Thymus (tissue), 14 donors: ENCODE data around the gene EVPLL. TPM values are rescaled to one million over a fixed set of nuclear protein-coding genes. Genes with fewer than 3 reads are reported as not detected.
A peak's percentile ranks its signal among the peaks of the same experiment; 100 is the strongest.
"Not testable (repeated sequence)": the region's sequence is repeated elsewhere in the genome, so short reads cannot be mapped to it uniquely, and the experiment has no call there.

Experiments used
- DNase-seq, 9 donors: peaks; one replicate each; pipeline ENCODE4 v3.0.0-alpha.2; 2013; ENCODE audit warnings: low spot score in 9 of 9, low read depth in 6 of 9, missing footprints in 1 of 9
- H3K27ac ChIP-seq, 2 donors: one replicate each; pipeline ENCODE4 v1.5.1; 2013; ENCODE audit warnings: control low read depth in 1 of 2, low read depth in 1 of 2, low read length in 1 of 2, mild to moderate bottlenecking in 1 of 2, moderate library complexity in 1 of 2
- H3K27me3 ChIP-seq, 2 donors: one replicate each; pipeline ENCODE4 v1.5.1; 2013; ENCODE audit warnings: low read length in 1 of 2; ENCODE audit not compliant: control insufficient read depth in 2 of 2, insufficient read depth in 1 of 2
- H3K36me3 ChIP-seq, 2 donors: one replicate each; pipeline ENCODE4 v1.5.1; 2013; ENCODE audit warnings: low read length in 1 of 2, mild to moderate bottlenecking in 1 of 2, moderate library complexity in 1 of 2; ENCODE audit not compliant: control insufficient read depth in 2 of 2, insufficient read depth in 2 of 2
- H3K4me1 ChIP-seq, 2 donors: one replicate each; pipeline ENCODE4 v1.5.1; 2013; ENCODE audit warnings: low read length in 2 of 2; ENCODE audit not compliant: control insufficient read depth in 2 of 2, insufficient read depth in 2 of 2
- H3K4me3 ChIP-seq, 2 donors: one replicate each; pipeline ENCODE4 v1.5.1; 2013; ENCODE audit warnings: low read length in 2 of 2, control low read depth in 1 of 2, mild to moderate bottlenecking in 1 of 2
- H3K9me3 ChIP-seq, 2 donors: one replicate each; pipeline ENCODE4 v1.5.1; 2013; ENCODE audit warnings: low read length in 1 of 2, mild to moderate bottlenecking in 1 of 2; ENCODE audit not compliant: control insufficient read depth in 2 of 2, insufficient read depth in 1 of 2
- WGBS: extraction: QIAGEN DNeasy Blood & Tissue Kit; methylation state at CpG from one replicate; pipeline ENCODE4 v1.1.7; 2013; 5-methylcytosine and 5-hydroxymethylcytosine counted together
- long read RNA-seq, 10 donors: transcript quantifications; one replicate each; lab custom pipeline, GENCODE V29; 2026
- polyA plus RNA-seq: library from polyadenylated mRNA; stranded (reverse); fragments of 200-250 nt; gene quantifications from one replicate; pipeline ENCODE4 v1.2.3, GENCODE V29; 2013
- total RNA-seq: library from RNA; stranded (reverse); fragments of 120-200 nt; gene quantifications from one replicate; pipeline ENCODE4 v1.2.4, GENCODE V29; 2013
- donor health status: healthy.

Gene EVPLL
- total RNA-seq (4.3 TPM), polyA plus RNA-seq (0.25 TPM)
- long read RNA-seq, donor 1, result 0 reads
- long read RNA-seq, donor 2, result 0 reads
- long read RNA-seq, donor 3, partial matches to known transcripts, result 9 of 9 reads
- long read RNA-seq, donor 3, other reads (novel, unspliced or antisense), result 0 of 9 reads
- long read RNA-seq, donor 4, result 0 reads
- long read RNA-seq, donor 5, partial matches to known transcripts, result 16 of 16 reads
- long read RNA-seq, donor 5, other reads (novel, unspliced or antisense), result 0 of 16 reads
- long read RNA-seq, donor 6, result 0 reads
- long read RNA-seq, donor 7, partial matches to known transcripts, result 8 of 8 reads
- long read RNA-seq, donor 7, other reads (novel, unspliced or antisense), result 0 of 8 reads
- long read RNA-seq, donor 8, result 0 reads
- long read RNA-seq, donor 9, result 0 reads
- long read RNA-seq, donor 10, result 0 reads

DNA sequence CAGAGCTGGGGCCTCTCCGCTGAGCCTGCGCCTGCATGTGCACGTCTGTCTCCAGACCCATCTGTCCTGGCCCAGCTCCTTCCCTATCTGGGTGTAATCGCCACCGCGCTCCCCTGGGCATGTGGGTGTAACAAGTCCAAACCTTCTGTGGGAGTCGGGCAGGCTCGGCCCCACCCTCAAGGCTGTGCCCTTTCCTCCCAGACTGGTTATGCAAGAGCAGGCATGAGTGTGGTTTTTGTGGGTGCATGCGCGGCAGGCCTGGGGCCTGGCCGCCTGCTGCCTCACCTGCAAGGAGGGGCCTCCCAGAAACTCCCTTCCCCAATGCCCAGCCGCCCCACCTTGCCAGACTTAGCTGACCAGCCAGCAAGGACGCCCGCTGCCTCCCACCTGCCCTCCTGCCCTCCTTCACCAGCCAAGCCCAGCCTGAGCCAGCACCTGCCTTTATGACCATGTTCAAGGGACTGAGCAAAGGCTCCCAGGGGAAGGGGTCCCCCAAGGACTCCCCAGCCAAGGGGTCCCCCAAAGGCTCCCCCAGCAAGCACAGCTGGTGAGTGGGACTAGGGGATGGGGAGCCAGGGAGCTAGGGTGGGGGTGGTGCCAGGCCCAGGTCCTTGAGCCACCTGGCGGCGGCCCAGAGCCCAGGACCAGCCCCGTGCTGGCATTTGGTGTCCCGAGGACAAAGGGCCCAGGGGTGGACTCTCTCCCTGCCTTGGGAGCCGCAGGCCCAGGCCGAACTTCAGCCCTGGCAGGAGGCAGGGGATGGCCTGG is at the start of gene EVPLL:
Gene EVPLL (plus strand): TSS at position 342 of the 768 bp plus-strand sequence. CDS start 3,160 bp downstream, outside the sequence.
- Histone ChIP-seq H3K27ac (no peak within 1 kb of the TSS), H3K4me1 (peaks cover 2 to 33% of the 10 kb centered on the region in 2 donors), H3K36me3 (no peaks in the 10 kb centered on the region), H3K27me3 (peaks cover 0 to 13% of the 10 kb centered on the region in 2 donors), H3K9me3 (peaks cover 0 to 9% of the 10 kb centered on the region in 2 donors), H3K4me3 (no peak within 1 kb of the TSS)
- DNase-seq, result peak in 1 of 9 donors; percentile 29
- 49% methylated on average over 20 of the region's 20 CpGs for WGBS

DNA sequence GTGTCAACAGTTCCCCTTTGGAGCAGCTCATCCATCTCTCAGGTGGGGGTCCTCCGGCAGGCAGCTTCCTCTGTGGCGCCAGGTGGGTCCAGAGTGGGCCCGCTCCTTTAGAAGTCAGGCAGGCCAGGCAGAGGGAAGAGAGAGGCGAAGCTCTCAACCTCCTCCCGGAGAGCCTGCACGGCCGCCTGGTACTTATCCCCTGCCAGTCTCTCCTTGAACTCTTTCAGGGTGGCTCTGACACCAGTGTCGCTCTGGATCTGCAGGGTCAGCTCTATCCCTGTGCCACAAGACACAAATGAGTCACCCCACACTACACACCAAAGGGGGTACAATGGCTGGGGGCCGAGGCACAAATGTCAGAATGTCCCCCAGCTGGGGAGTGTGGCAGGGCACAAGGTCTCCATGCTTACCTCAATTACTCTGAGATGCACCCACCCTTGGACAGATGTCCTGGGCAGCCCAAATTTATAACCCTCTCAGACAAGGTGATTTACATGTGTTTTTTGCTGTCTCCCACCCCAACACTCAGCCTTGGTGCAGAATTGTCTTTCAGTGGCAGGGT is 48.9 kb upstream of the EVPLL start:
- WGBS, result 99% methylated on average over 9 of the region's 9 CpGs
- Histone ChIP-seq H3K4me1 (peaks cover 0 to 5% of the 10 kb centered on the region in 2 donors), H3K4me3 (no peak overlapping the region), H3K27me3 (no peaks in the 10 kb centered on the region), H3K9me3 (no peaks in the 10 kb centered on the region), H3K27ac (no peak overlapping the region), H3K36me3 (peaks cover 79 to 82% of the 10 kb centered on the region in 2 donors)
- DNase-seq, result no peak

GRCh38 chr17:18331879-18332278 is 45.7 kb upstream of the EVPLL start:
- Histone ChIP-seq H3K27ac (no peak overlapping the region), H3K4me1 (peaks cover 0 to 5% of the 10 kb centered on the region in 2 donors), H3K9me3 (no peaks in the 10 kb centered on the region), H3K36me3 (peaks cover 71 to 79% of the 10 kb centered on the region in 2 donors), H3K4me3 (no peak overlapping the region), H3K27me3 (no peaks in the 10 kb centered on the region)
- DNase-seq, result no peak
- WGBS, result 88% methylated on average over 9 of the region's 9 CpGs

GRCh38 chr17:18332909-18333489 is 44.6 kb upstream of the EVPLL start:
- no peak for DNase-seq
- Histone ChIP-seq H3K4me1 (peaks cover 0 to 5% of the 10 kb centered on the region in 2 donors), H3K27ac (no peak overlapping the region), H3K9me3 (no peaks in the 10 kb centered on the region), H3K36me3 (peaks cover 68 to 73% of the 10 kb centered on the region in 2 donors), H3K27me3 (no peaks in the 10 kb centered on the region), H3K4me3 (no peak overlapping the region)
- WGBS, result 97% methylated on average over 4 of the region's 4 CpGs

GRCh38 chr17:18338158-18338557 is 39.4 kb upstream of the EVPLL start:
- H3K36me3 ChIP-seq, result peaks cover 60 to 64% of the 10 kb centered on the region in 2 donors
- DNase-seq, result not testable (repeated sequence)
- WGBS, result 97% methylated on average over 24 of the region's 25 CpGs

DNA sequence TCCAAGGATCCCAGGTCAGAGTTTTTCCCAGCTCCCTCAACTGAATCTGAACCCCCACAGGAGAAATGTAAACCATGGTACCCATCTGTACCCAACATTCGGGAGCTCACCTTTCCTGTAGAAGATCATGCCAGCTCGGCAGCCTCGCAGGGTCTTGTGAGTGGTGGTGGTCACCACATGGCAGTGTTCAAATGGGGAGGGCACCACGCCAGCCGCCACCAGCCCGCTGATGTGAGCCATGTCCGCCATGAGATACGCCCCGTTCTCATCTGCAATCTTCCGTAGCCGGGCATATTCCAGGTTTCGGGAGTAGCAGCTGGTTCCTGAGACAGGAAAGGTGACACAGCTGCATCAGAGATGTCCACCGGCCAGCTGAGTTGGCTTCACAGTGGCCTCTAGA is 37.6 kb upstream of the EVPLL start:
- no peaks in the 10 kb centered on the region for H3K27me3 ChIP-seq
- H3K36me3 ChIP-seq, result peaks cover 62 to 71% of the 10 kb centered on the region in 2 donors
- no peaks in the 10 kb centered on the region for H3K4me1 ChIP-seq
- no peak for DNase-seq
- no peak overlapping the region for H3K4me3 ChIP-seq
- H3K27ac ChIP-seq, result no peak overlapping the region
- 98% methylated on average over 13 of the region's 13 CpGs for WGBS
- no peaks in the 10 kb centered on the region for H3K9me3 ChIP-seq

More at GRCh38 chr17:18338158-18338557, 39.4 kb upstream of the EVPLL start:
- not testable (repeated sequence) for H3K27ac ChIP-seq, H3K4me1 ChIP-seq, H3K4me3 ChIP-seq, H3K9me3 ChIP-seq, H3K27me3 ChIP-seq

DNA sequence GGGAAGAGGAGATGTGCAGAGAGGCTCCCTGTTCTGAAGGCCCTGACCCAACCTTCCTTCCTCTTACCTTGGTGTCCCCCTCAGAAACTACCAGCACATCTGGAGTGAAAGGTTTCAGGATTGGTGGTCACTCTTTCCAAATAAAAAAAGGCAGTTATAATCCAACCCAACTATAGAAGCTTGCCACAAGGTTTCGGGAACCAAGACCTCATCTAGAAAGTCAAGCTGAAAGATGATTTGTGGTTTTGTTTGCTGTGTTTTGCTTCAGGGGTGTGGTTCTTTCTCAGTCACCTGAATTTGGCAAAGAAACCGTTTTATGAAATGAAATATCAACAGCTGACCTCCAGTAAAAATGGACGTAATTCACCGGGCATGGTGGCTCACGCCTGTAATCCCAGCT is 33.6 kb upstream of the EVPLL start:
- H3K27ac ChIP-seq, result no peak overlapping the region
- peaks cover 79 to 89% of the 10 kb centered on the region in 2 donors for H3K36me3 ChIP-seq
- H3K4me1 ChIP-seq, result no peaks in the 10 kb centered on the region
- no peaks in the 10 kb centered on the region for H3K9me3 ChIP-seq
- no peaks in the 10 kb centered on the region for H3K27me3 ChIP-seq
- H3K4me3 ChIP-seq, result no peak overlapping the region
- no peak for DNase-seq
- WGBS, result 94% methylated on average over 5 of the region's 5 CpGs

DNA sequence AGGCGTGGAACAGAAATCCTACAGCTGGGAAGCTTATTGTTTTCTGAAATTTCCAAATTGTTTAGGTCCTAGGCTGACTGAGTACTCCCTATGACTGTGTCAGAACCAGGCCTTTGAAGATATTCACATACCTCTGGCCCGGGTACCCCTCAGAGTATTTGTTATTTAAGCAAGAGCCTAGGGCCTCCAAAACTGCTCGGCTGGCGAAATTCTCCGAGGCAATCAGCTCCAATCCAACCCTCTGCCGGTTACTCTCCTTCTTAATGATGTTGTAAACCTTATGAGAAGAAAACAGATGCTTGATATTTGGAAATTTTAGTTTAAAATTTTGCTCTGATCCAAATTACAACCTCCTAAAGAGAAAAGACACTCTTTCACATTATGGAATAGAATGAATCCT is 24.0 kb upstream of the EVPLL start:
- H3K4me1 ChIP-seq, result no peaks in the 10 kb centered on the region
- 98% methylated on average over 6 of the region's 6 CpGs for WGBS

More for the DNA sequence above, 24.0 kb upstream of the EVPLL start:
- H3K27ac ChIP-seq, result no peak overlapping the region
- H3K27me3 ChIP-seq, result no peaks in the 10 kb centered on the region
- H3K36me3 ChIP-seq, result peaks cover 39 to 51% of the 10 kb centered on the region in 2 donors
- H3K9me3 ChIP-seq, result no peaks in the 10 kb centered on the region
- no peak for DNase-seq
- no peak overlapping the region for H3K4me3 ChIP-seq
